SK-N-SH (cell line): ENCODE data around the gene IGSF9B.

ENCODE experiments used
- EP300 ChIP-seq, 2 experiments: IDR thresholded peaks; 2 replicates each; pipeline versions ENCODE4 v1.4.0 to v1.6.1; 2012; ENCODE audit warnings: borderline replicate concordance in 1 of 2, low read depth in 1 of 2, low read length in 1 of 2
- MXI1 ChIP-seq: IDR thresholded peaks from 2 replicates; pipeline ENCODE4 v1.6.1; 2012; ENCODE audit warnings: mild to moderate bottlenecking, low read depth, low read length, improper control_type of control experiment
- YY1 ChIP-seq: IDR thresholded peaks from 2 replicates; pipeline ENCODE4 v1.4.0; 2012; ENCODE audit warnings: low read depth, mild to moderate bottlenecking
- TF ChIP-seq, protein P1 (sequence below): fragments of 200-600 bp; sonication (generic); IDR thresholded peaks from 2 replicates; pipeline ENCODE4 v1.6.1; 2017; ENCODE audit warnings: antibody characterized with exemption, mild to moderate bottlenecking, moderate library complexity

DNA sequence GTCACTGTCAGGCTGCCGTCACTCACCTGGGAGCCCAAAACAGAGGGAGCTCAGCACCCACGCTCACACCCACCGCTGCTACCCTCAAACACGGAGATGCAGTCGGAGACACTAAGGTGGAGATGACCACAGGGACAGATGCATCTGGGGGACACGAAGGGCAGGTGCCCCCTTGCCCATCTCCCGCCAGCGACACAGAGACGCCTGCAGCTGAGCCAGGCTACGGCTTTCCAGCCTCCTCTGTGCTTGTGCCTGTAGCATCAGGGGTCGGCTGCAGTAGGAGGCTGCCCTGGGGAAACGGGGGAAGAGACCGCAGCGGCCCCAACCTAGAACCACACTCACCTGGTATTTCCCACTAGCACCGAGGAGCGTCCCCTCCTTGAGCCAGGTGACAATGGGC is 19.3 kb downstream of the IGSF9B start:
- no peak for TF ChIP-seq YY1
- no peak for TF ChIP-seq EP300 (IDR thresholded peaks at IDR 0.05; ENCODE audit: borderline replicate concordance in 1 of 2, low read depth in 1 of 2, low read length in 1 of 2)
- TF ChIP-seq MXI1: no peak
- TF ChIP-seq, protein P1, sequence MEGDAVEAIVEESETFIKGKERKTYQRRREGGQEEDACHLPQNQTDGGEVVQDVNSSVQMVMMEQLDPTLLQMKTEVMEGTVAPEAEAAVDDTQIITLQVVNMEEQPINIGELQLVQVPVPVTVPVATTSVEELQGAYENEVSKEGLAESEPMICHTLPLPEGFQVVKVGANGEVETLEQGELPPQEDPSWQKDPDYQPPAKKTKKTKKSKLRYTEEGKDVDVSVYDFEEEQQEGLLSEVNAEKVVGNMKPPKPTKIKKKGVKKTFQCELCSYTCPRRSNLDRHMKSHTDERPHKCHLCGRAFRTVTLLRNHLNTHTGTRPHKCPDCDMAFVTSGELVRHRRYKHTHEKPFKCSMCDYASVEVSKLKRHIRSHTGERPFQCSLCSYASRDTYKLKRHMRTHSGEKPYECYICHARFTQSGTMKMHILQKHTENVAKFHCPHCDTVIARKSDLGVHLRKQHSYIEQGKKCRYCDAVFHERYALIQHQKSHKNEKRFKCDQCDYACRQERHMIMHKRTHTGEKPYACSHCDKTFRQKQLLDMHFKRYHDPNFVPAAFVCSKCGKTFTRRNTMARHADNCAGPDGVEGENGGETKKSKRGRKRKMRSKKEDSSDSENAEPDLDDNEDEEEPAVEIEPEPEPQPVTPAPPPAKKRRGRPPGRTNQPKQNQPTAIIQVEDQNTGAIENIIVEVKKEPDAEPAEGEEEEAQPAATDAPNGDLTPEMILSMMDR: no peak
